Esophagus mucosa (tissue), 1 donor: ENCODE data around the gene AKR1B15. TPM values are rescaled to one million over a fixed set of nuclear protein-coding genes. Genes with fewer than 3 reads are reported as not detected.

Source experiments
- ATAC-seq: fragments of 200-7000 bp; cut with Tn5 transposase; one replicate; pipeline ENCODE4 v1.9.1; 2020
- total RNA-seq: library from RNA; stranded (reverse); gene quantifications from one replicate; pipeline ENCODE4 v1.2.4, GENCODE V29; 2023
- donor health status: DM: yes; HTN: yes; CAD: no.

The AKR1B15 gene
- total RNA-seq, 1 donor from 2014 or later = 35.1 TPM

GRCh38 chr7:134618756-134619530 is 70.0 kb downstream of the AKR1B15 start:
- ATAC-seq = peak; percentile 60

GRCh38 chr7:134619627-134620331 is 70.9 kb downstream of the AKR1B15 start:
- ATAC-seq = peak; percentile 76

- ATAC-seq = no peak
These were observed 73.5 kb downstream of the AKR1B15 start for GRCh38 chr7:134622303-134622995.

- ATAC-seq = peak; percentile 71
These were observed 74.3 kb downstream of the AKR1B15 start for GRCh38 chr7:134623193-134623592.

- no peak for ATAC-seq
These were observed 76.6 kb downstream of the AKR1B15 start for GRCh38 chr7:134625550-134625949.

- no peak for ATAC-seq
These were observed 78.3 kb downstream of the AKR1B15 start for GRCh38 chr7:134627109-134627774.

GRCh38 chr7:134627775-134628153 is 78.9 kb downstream of the AKR1B15 start:
- no peak for ATAC-seq

GRCh38 chr7:134629445-134629844 is 80.5 kb downstream of the AKR1B15 start:
- ATAC-seq = no peak

Other genes with a start within 250 kb of the AKR1B15 start
- 7.2 TPM for gene SLC35B4, start 232.2 kb upstream of the AKR1B15 start, total RNA-seq
- gene AKR1B1, start 90.0 kb upstream of the AKR1B15 start, total RNA-seq = 28.5 TPM
- 411 TPM for gene AKR1B10, start 21.5 kb upstream of the AKR1B15 start, total RNA-seq
- gene BPGM, start 97.7 kb downstream of the AKR1B15 start, total RNA-seq = 8.9 TPM
- 46.1 TPM for gene CALD1, start 230.5 kb downstream of the AKR1B15 start, total RNA-seq